Immature natural killer cell (primary cell): ENCODE results near the gene PAN2. TPM values are rescaled to one million over a fixed set of nuclear protein-coding genes. Genes with fewer than 3 reads are reported as not detected.

Experiments used
- DNase-seq, 3 donors: peaks; one replicate each; pipeline ENCODE4 v3.0.0; 2022; ENCODE audit warnings: mixed read lengths in 1 of 3
- H3K27ac Mint-ChIP-seq, 6 donors: one replicate each; pipeline ENCODE4 v1.8.0; 2020; ENCODE audit warnings: mixed read lengths in 6 of 6, mild to moderate bottlenecking in 5 of 6, inconsistent platforms in 4 of 6, moderate library complexity in 3 of 6
- H3K27me3 Mint-ChIP-seq, 3 donors: one replicate each; pipeline ENCODE4 v1.8.0; 2020 to 2021; ENCODE audit warnings: low read depth in 3 of 3, mild to moderate bottlenecking in 3 of 3, mixed read lengths in 3 of 3, moderate library complexity in 3 of 3, inconsistent platforms in 1 of 3
- H3K36me3 Mint-ChIP-seq, 3 donors: one replicate each; pipeline ENCODE4 v1.8.0; 2020; ENCODE audit warnings: mixed read lengths in 3 of 3, inconsistent platforms in 2 of 3, mild to moderate bottlenecking in 2 of 3
- H3K4me1 Mint-ChIP-seq, 2 donors: one replicate each; pipeline ENCODE4 v1.8.0; 2020; ENCODE audit warnings: inconsistent platforms in 2 of 2, mild to moderate bottlenecking in 2 of 2, mixed read lengths in 2 of 2, moderate library complexity in 1 of 2
- H3K4me3 Mint-ChIP-seq, 5 donors: one replicate each; pipeline ENCODE4 v1.8.0; 2020; ENCODE audit warnings: mild to moderate bottlenecking in 5 of 5, mixed read lengths in 5 of 5, inconsistent platforms in 3 of 5, moderate library complexity in 3 of 5
- H3K9me3 Mint-ChIP-seq, 6 donors: one replicate each; pipeline ENCODE4 v1.8.0; 2020; ENCODE audit warnings: mild to moderate bottlenecking in 6 of 6, mixed read lengths in 6 of 6, inconsistent platforms in 4 of 6, moderate library complexity in 3 of 6
- polyA plus RNA-seq, 3 donors: library from polyadenylated mRNA; unstranded; fragments of 300-500 nt; fragmentation: Illumina TruSeq; gene quantifications; one replicate each; pipeline ENCODE4 v1.2.3, GENCODE V29; 2021

Gene PAN2
- polyA plus RNA-seq, 3 donors from 2014 or later, result 4.6 to 9.4 (median 8.7) TPM

- Mint-ChIP-seq H3K36me3 (peaks cover 4 to 10% (median 5%) of the 10 kb centered on the region in 3 donors), H3K27ac (no peak overlapping the region), H3K9me3 (no peaks in the 10 kb centered on the region), H3K4me3 (no peak overlapping the region), H3K27me3 (no peaks in the 10 kb centered on the region), H3K4me1 (no peaks in the 10 kb centered on the region)
- no peak for DNase-seq
These were observed 25.1 kb downstream of the PAN2 start for GRCh38 chr12:56308714-56309113.

GRCh38 chr12:56307221-56307965 is 26.4 kb downstream of the PAN2 start:
- no peaks in the 10 kb centered on the region for H3K9me3 Mint-ChIP-seq
- no peak overlapping the region for H3K27ac Mint-ChIP-seq
- H3K4me3 Mint-ChIP-seq, result no peak overlapping the region
- no peak for DNase-seq
- H3K36me3 Mint-ChIP-seq, result peaks cover 4 to 10% (median 5%) of the 10 kb centered on the region in 3 donors
- peaks cover under 1 to 2% of the 10 kb centered on the region in 2 donors for H3K4me1 Mint-ChIP-seq
- H3K27me3 Mint-ChIP-seq, result no peaks in the 10 kb centered on the region

- no peak for DNase-seq
- H3K36me3 Mint-ChIP-seq, result peaks cover 3 to 8% (median 4%) of the 10 kb centered on the region in 3 donors
- H3K4me1 Mint-ChIP-seq, result peaks cover 15 to 25% of the 10 kb centered on the region in 2 donors
- H3K4me3 Mint-ChIP-seq, result no peak overlapping the region
- H3K27me3 Mint-ChIP-seq, result peaks cover 0 to 3% (median 1%) of the 10 kb centered on the region in 3 donors
- H3K9me3 Mint-ChIP-seq, result no peaks in the 10 kb centered on the region
- peak overlapping the region in 1 of 6 donors; percentile 13 for H3K27ac Mint-ChIP-seq
These were observed 28.8 kb downstream of the PAN2 start for GRCh38 chr12:56304872-56305590.

GRCh38 chr12:56304276-56304675 is 29.5 kb downstream of the PAN2 start:
- no peak overlapping the region for H3K4me3 Mint-ChIP-seq
- H3K27ac Mint-ChIP-seq, result no peak overlapping the region
- H3K27me3 Mint-ChIP-seq, result peaks cover 0 to 3% (median 2%) of the 10 kb centered on the region in 3 donors
- no peak for DNase-seq
- H3K36me3 Mint-ChIP-seq, result peaks cover 0 to 6% (median 4%) of the 10 kb centered on the region in 3 donors
- H3K4me1 Mint-ChIP-seq, result peaks cover 21 to 32% of the 10 kb centered on the region in 2 donors
- no peaks in the 10 kb centered on the region for H3K9me3 Mint-ChIP-seq

- no peak for DNase-seq
- Mint-ChIP-seq H3K27ac (peak overlapping the region; percentile 98 to 99 (median 98)), H3K4me1 (peaks cover 48 to 65% of the 10 kb centered on the region in 2 donors), H3K27me3 (peaks cover 0 to 3% (median 2%) of the 10 kb centered on the region in 3 donors), H3K9me3 (no peaks in the 10 kb centered on the region), H3K36me3 (no peaks in the 10 kb centered on the region), H3K4me3 (peak overlapping the region; percentile 94 to 96 (median 94))
These were observed 32.9 kb downstream of the PAN2 start for GRCh38 chr12:56300644-56301464.

GRCh38 chr12:56299853-56300643 is 33.8 kb downstream of the PAN2 start, which contains the start of gene CS:
CS (minus strand) TSS chr12:56300330; CDS start chr12:56300201, 129 bp downstream.
- Mint-ChIP-seq H3K27me3 (peaks cover 0 to 3% (median 2%) of the 10 kb centered on the region in 3 donors), H3K4me3 (peak within 1 kb of the TSS; percentile 94 to 96 (median 94)), H3K9me3 (no peaks in the 10 kb centered on the region), H3K4me1 (peaks cover 48 to 65% of the 10 kb centered on the region in 2 donors), H3K27ac (peak within 1 kb of the TSS; percentile 98 to 99 (median 98)), H3K36me3 (no peaks in the 10 kb centered on the region)
- DNase-seq, result peak; percentile 99

- peaks cover 48 to 65% of the 10 kb centered on the region in 2 donors for H3K4me1 Mint-ChIP-seq
- peak in 1 of 3 donors; percentile 14 for DNase-seq
- H3K4me3 Mint-ChIP-seq, result peak overlapping the region; percentile 94 to 96 (median 94)
- no peaks in the 10 kb centered on the region for H3K9me3 Mint-ChIP-seq
- peak overlapping the region; percentile 94 to 99 (median 98) for H3K27ac Mint-ChIP-seq
- no peaks in the 10 kb centered on the region for H3K36me3 Mint-ChIP-seq
- H3K27me3 Mint-ChIP-seq, result peaks cover 0 to 3% (median 2%) of the 10 kb centered on the region in 3 donors
These were observed 34.4 kb downstream of the PAN2 start for GRCh38 chr12:56299308-56299852.

GRCh38 chr12:56298828-56299227 is 35.0 kb downstream of the PAN2 start:
- Mint-ChIP-seq H3K4me1 (peaks cover 51 to 70% of the 10 kb centered on the region in 2 donors), H3K4me3 (peak overlapping the region; percentile 94 to 96 (median 94)), H3K27me3 (peaks cover 0 to 3% (median 2%) of the 10 kb centered on the region in 3 donors), H3K27ac (peak overlapping the region; percentile 94 to 99 (median 98)), H3K36me3 (no peaks in the 10 kb centered on the region), H3K9me3 (no peaks in the 10 kb centered on the region)
- no peak for DNase-seq

- DNase-seq, result no peak
- Mint-ChIP-seq H3K4me3 (peak overlapping the region in 1 of 5 donors; percentile 94), H3K4me1 (peaks cover 56 to 77% of the 10 kb centered on the region in 2 donors), H3K27me3 (peaks cover 0 to 3% (median 3%) of the 10 kb centered on the region in 3 donors), H3K36me3 (no peaks in the 10 kb centered on the region), H3K27ac (peak overlapping the region in 1 of 6 donors; percentile 50), H3K9me3 (no peaks in the 10 kb centered on the region)
These were observed 36.4 kb downstream of the PAN2 start for GRCh38 chr12:56297400-56297799.

- Mint-ChIP-seq H3K4me1 (peaks cover 51 to 72% of the 10 kb centered on the region in 2 donors), H3K4me3 (no peak overlapping the region), H3K9me3 (no peaks in the 10 kb centered on the region), H3K27ac (peak overlapping the region in 2 of 6 donors; percentile 55 to 61), H3K27me3 (peaks cover 0 to 3% (median 3%) of the 10 kb centered on the region in 3 donors), H3K36me3 (peaks cover 0 to 4% (median 0%) of the 10 kb centered on the region in 3 donors)
- no peak for DNase-seq
These were observed 37.5 kb downstream of the PAN2 start for GRCh38 chr12:56296295-56296694.

GRCh38 chr12:56293795-56294194 is 40.0 kb downstream of the PAN2 start:
- no peak for DNase-seq
- Mint-ChIP-seq H3K4me3 (no peak overlapping the region), H3K27ac (no peak overlapping the region), H3K4me1 (peaks cover 35 to 56% of the 10 kb centered on the region in 2 donors), H3K27me3 (peaks cover 0 to 3% (median 2%) of the 10 kb centered on the region in 3 donors), H3K9me3 (no peaks in the 10 kb centered on the region), H3K36me3 (peaks cover 0 to 11% (median 0%) of the 10 kb centered on the region in 3 donors)

GRCh38 chr12:56288705-56289387 is 45.0 kb downstream of the PAN2 start:
- Mint-ChIP-seq H3K27me3 (peaks cover 0 to 3% (median 2%) of the 10 kb centered on the region in 3 donors), H3K9me3 (no peaks in the 10 kb centered on the region), H3K27ac (peak overlapping the region in 1 of 6 donors; percentile 29), H3K4me1 (peaks cover 13 to 31% of the 10 kb centered on the region in 2 donors), H3K36me3 (peaks cover 4 to 21% (median 5%) of the 10 kb centered on the region in 3 donors), H3K4me3 (no peak overlapping the region)
- no peak for DNase-seq
